ENCODE results near the gene VAT1L.

Gene VAT1L

DNA sequence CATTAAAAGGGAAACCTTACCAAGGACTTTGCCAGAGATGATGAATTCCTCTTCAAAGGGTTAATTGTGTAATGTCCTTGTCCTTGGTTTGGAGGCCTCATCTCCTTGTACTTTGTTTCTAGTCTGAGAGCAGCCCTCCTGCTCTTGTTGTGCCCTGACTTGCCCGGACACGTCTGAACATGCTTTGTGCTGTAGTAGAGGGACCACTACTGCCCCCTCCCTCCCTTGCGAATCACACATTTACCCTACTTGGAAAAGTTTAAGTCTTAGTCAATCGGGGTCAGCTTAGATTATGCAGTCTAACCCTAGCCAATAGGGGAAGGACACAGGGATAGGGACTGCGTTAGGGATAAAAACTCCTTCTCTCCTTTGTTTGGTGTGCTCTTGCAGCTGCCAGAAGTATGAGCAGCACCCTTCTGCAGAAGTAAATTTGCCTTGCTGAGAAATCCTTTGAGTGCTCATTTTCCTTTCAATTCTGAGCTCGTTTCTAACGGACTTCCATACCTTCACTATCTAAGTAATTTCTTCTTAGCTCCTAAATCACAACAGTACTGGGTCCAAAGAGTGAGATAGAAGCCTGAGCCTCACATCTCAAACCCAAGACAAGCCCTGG is 207.6 kb downstream of the VAT1L start:
- TF ChIP-seq EGR1 (IDR thresholded peaks at IDR 0.05) (no peak), YY1 (IDR thresholded peaks at IDR 0.05; ENCODE audit: low read depth) (no peak), TCF12 (IDR thresholded peaks at IDR 0.05; ENCODE audit: low read depth) (no peak), EP300 (IDR thresholded peaks at IDR 0.05; ENCODE audit: borderline replicate concordance) (no peak), NFIC (IDR thresholded peaks at IDR 0.05) (no peak), ZBTB7A (IDR thresholded peaks at IDR 0.05; ENCODE audit: low read depth) (no peak), TEAD4 (IDR thresholded peaks at IDR 0.05) (no peak), FOXM1 (IDR thresholded peaks at IDR 0.05; ENCODE audit: borderline replicate concordance, low read depth) (no peak)
- TF ChIP-seq, protein P1, sequence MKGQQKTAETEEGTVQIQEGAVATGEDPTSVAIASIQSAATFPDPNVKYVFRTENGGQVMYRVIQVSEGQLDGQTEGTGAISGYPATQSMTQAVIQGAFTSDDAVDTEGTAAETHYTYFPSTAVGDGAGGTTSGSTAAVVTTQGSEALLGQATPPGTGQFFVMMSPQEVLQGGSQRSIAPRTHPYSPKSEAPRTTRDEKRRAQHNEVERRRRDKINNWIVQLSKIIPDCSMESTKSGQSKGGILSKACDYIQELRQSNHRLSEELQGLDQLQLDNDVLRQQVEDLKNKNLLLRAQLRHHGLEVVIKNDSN (IDR thresholded peaks at IDR 0.05): no peak
- TF ChIP-seq, protein P2, sequence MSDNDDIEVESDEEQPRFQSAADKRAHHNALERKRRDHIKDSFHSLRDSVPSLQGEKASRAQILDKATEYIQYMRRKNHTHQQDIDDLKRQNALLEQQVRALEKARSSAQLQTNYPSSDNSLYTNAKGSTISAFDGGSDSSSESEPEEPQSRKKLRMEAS (IDR thresholded peaks at IDR 0.05): no peak
- TF ChIP-seq, protein P3, sequence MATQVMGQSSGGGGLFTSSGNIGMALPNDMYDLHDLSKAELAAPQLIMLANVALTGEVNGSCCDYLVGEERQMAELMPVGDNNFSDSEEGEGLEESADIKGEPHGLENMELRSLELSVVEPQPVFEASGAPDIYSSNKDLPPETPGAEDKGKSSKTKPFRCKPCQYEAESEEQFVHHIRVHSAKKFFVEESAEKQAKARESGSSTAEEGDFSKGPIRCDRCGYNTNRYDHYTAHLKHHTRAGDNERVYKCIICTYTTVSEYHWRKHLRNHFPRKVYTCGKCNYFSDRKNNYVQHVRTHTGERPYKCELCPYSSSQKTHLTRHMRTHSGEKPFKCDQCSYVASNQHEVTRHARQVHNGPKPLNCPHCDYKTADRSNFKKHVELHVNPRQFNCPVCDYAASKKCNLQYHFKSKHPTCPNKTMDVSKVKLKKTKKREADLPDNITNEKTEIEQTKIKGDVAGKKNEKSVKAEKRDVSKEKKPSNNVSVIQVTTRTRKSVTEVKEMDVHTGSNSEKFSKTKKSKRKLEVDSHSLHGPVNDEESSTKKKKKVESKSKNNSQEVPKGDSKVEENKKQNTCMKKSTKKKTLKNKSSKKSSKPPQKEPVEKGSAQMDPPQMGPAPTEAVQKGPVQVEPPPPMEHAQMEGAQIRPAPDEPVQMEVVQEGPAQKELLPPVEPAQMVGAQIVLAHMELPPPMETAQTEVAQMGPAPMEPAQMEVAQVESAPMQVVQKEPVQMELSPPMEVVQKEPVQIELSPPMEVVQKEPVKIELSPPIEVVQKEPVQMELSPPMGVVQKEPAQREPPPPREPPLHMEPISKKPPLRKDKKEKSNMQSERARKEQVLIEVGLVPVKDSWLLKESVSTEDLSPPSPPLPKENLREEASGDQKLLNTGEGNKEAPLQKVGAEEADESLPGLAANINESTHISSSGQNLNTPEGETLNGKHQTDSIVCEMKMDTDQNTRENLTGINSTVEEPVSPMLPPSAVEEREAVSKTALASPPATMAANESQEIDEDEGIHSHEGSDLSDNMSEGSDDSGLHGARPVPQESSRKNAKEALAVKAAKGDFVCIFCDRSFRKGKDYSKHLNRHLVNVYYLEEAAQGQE (IDR thresholded peaks at IDR 0.05; ENCODE audit: low read depth): no peak

DNA sequence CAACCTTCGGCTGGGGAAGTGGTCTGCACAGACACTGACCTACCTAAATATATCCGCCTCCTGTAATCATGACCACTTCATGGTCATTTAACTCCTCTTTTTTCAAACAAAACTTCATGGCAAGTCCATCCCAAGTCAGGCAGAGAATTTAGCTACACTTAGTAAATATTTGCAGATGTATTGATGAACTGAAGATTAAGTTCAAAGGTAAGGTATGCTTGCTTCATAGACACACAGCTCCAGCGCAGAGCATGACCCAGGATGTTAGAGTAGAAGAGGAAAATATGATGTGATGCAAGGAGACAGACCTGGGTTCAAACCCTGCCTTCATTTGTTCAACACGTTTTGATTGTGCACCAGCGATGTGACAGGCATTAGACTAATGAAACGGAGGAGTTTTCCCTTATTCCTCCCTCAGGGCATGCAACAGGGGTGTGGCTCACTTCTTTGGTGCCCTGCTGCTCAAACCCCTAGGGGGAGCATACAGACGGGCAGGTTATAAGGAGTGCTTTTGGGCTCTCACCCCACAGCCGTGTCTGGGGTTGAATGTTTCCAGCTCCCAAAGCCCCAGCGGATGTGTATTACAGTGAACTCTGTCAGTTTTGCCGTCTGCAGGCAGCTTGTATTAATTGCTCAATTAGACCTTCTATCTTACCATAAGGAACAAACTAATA is 210.1 kb downstream of the VAT1L start:
- TF ChIP-seq RAD21 (IDR thresholded peaks at IDR 0.05; ENCODE audit: low read depth): no peak

DNA sequence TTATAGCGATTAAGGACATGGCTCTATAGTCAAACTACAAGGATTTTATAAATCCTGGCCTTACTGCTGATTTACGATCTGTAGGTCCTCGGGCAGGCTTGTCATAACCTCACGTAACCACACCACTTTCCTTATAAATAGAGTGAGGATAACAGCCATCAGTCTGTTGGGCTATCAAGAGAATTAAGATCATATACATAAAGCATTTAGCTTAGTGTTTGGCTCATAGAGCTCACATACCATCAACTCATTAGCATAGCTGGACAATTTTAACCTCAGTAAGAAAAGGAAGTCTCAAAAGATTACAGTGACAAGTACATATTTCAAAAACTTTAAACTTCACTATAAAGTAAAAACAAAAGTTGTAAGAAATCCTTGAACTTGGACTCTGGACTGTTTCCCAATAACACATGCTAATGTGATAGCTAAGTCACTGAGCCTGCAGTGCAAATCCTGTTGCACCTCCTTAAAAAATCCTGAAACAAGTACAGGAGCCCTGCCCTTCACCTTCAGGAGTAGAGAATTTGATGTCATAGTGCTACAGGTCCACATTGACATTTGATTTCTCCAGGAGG is 213.2 kb downstream of the VAT1L start:
- TF ChIP-seq ZBTB7A (IDR thresholded peaks at IDR 0.05; ENCODE audit: low read depth): no peak

DNA sequence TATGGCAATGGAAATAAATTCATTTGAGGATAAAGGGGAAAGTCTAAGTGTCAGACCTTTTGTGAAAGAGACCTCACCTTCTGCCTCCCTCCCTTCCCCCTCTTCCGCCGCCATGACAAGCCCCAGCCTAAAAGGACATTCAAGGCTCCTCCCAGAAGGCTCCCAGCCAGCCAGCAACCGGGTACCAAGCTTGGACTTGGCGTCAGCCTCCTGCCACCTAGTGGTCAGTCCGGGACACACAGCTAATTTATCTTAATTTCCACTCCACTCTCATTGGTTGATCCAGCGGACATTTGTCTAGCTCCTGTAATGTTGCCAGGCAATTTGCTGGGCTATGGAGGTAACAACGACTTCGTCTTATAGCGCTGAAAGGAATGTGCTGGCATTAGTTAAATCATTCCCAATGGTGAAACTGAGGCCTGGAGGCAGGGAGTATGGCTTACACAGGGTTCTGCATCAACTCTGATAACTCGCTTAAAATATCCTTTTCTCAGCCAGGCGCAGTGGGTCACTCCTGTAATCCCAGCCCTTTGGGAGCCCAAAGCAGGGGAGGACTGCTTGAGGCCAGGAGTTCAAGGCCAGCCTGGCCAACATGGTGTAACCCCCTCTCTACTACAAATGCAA is 214.7 kb downstream of the VAT1L start:
- TF ChIP-seq RAD21 (IDR thresholded peaks at IDR 0.05; ENCODE audit: low read depth): peak; percentile 67
- TF ChIP-seq, protein P1 (IDR thresholded peaks at IDR 0.05): no peak
- no peak for TF ChIP-seq ZBTB7A (IDR thresholded peaks at IDR 0.05; ENCODE audit: low read depth)
- TF ChIP-seq EP300 (IDR thresholded peaks at IDR 0.05; ENCODE audit: borderline replicate concordance): no peak
- peak; percentile 65 for TF ChIP-seq YY1 (IDR thresholded peaks at IDR 0.05; ENCODE audit: low read depth)
- TF ChIP-seq NFIC (IDR thresholded peaks at IDR 0.05): 0 out of 2 replicates have a peak, but pooled peaks have one; percentile 23
- no peak for TF ChIP-seq CEBPB (IDR thresholded peaks at IDR 0.05)

DNA sequence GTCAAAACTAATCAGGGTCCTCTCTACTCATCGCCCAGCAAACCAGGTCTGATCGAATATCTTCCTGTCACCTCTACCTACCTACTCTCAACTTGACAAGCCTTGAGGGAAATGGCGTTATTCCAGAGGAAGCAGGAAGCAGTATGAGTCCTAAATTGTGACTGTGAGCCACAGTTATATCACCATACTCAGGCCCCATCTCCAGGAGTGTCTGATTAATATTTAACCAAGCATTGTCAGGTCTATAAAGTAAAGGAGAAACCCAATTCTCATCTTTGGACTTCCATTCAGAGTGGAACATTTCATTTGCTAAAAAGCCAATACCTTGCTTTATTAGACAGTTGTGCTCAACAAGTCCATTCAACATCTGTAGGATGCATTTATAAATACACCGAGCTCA is 216.2 kb downstream of the VAT1L start:
- TF ChIP-seq, protein P1 (IDR thresholded peaks at IDR 0.05): no peak
- TF ChIP-seq NFIC (IDR thresholded peaks at IDR 0.05) (no peak), TCF12 (IDR thresholded peaks at IDR 0.05; ENCODE audit: low read depth) (no peak), FOXM1 (IDR thresholded peaks at IDR 0.05; ENCODE audit: borderline replicate concordance, low read depth) (no peak), EP300 (IDR thresholded peaks at IDR 0.05; ENCODE audit: borderline replicate concordance) (no peak), CREB1 (IDR thresholded peaks at IDR 0.05; ENCODE audit: low read depth) (no peak), YY1 (IDR thresholded peaks at IDR 0.05; ENCODE audit: low read depth) (no peak), TAF1 (IDR thresholded peaks at IDR 0.05; ENCODE audit: low read depth) (no peak), ZBTB7A (IDR thresholded peaks at IDR 0.05; ENCODE audit: low read depth) (no peak), EGR1 (IDR thresholded peaks at IDR 0.05) (no peak), CEBPB (IDR thresholded peaks at IDR 0.05) (no peak), RAD21 (IDR thresholded peaks at IDR 0.05; ENCODE audit: low read depth) (no peak), TEAD4 (IDR thresholded peaks at IDR 0.05) (no peak)
- TF ChIP-seq, protein P2 (IDR thresholded peaks at IDR 0.05): no peak
- TF ChIP-seq, protein P3 (IDR thresholded peaks at IDR 0.05; ENCODE audit: low read depth): no peak
